B cell (primary cell): ENCODE data around the gene FAM237A. TPM values are rescaled to one million over a fixed set of nuclear protein-coding genes. Genes with fewer than 3 reads are reported as not detected.

Experiments
- ATAC-seq: fragments of 200-7000 bp; cut with Tn5 transposase; one replicate; pipeline ENCODE4 v1.10.0; 2021; ENCODE audit warnings: low read depth, mild to moderate bottlenecking, moderate number of reproducible peaks, moderate library complexity
- CTCF ChIA-PET: fragments of 350-600 bp; sonication (Branson Sonifier 250); formaldehyde crosslinking; loops from one replicate; lab custom pipeline; 2021; ENCODE audit warnings: antibody characterized with exemption, inconsistent platforms; lab: Charles Lee
- POLR2A ChIA-PET: fragments of 350-600 bp; sonication (Branson Sonifier 250); formaldehyde crosslinking; loops from one replicate; lab custom pipeline; 2021; ENCODE audit warnings: antibody characterized with exemption; lab: Charles Lee
- DNase-seq: peaks from one replicate; pipeline ENCODE4 v3.0.0; 2013
- H2AFZ ChIP-seq: 2 replicates; pipeline ENCODE4 v1.6.1; 2012; ENCODE audit warnings: mild to moderate bottlenecking, low read depth, low read length; ENCODE audit not compliant: insufficient read depth, poor library complexity, severe bottlenecking
- H3K27ac ChIP-seq, 2 donors: 1 replicate in 1 of 2; 2 replicates in 1 of 2; pipeline ENCODE4 v1.5.1; 2012 to 2013; ENCODE audit warnings: low read length in 2 of 2, mild to moderate bottlenecking in 2 of 2, moderate library complexity in 1 of 2
- H3K27me3 ChIP-seq, 4 experiments: fragments of 200-600 bp in 1 of 4; sonication (generic) in 1 of 4; replicated peaks in 1 of 4; 1 replicate in 2 of 4; 2 replicates in 2 of 4; pipeline versions ENCODE4 v1.6.1 to v1.7.0; 2013 to 2016; ENCODE audit warnings: low read length in 3 of 4, mild to moderate bottlenecking in 2 of 4, mixed read lengths in 1 of 4, moderate library complexity in 1 of 4; ENCODE audit not compliant: insufficient read depth in 4 of 4, control insufficient read depth in 3 of 4; ENCODE audit errors: control extremely low read depth in 1 of 4
- H3K36me3 ChIP-seq, 2 experiments: replicated peaks in 1 of 2; 1 replicate in 1 of 2; 2 replicates in 1 of 2; pipeline versions ENCODE4 v1.6.1 to v1.7.1; 2013; ENCODE audit warnings: low read length in 1 of 2; ENCODE audit not compliant: insufficient read depth in 2 of 2, control insufficient read depth in 1 of 2; ENCODE audit errors: control extremely low read depth in 1 of 2, extremely low read depth in 1 of 2
- H3K4me1 ChIP-seq, 2 donors: fragments of 200-600 bp in 1 of 2; sonication (generic) in 1 of 2; 1 replicate in 1 of 2; 2 replicates in 1 of 2; pipeline versions ENCODE4 v1.5.1 to v1.6.1; 2013 to 2017; ENCODE audit warnings: low read length in 2 of 2; ENCODE audit not compliant: control insufficient read depth in 2 of 2, insufficient read depth in 2 of 2
- H3K4me2 ChIP-seq: replicated peaks from 2 replicates; pipeline ENCODE3; 2012; ENCODE audit warnings: mild to moderate bottlenecking, low read depth, low read length; ENCODE audit not compliant: poor library complexity, severe bottlenecking
- H3K4me3 ChIP-seq, 5 experiments: fragments of 200-600 bp in 1 of 5; sonication (generic) in 1 of 5; 1 replicate in 3 of 5; 2 replicates in 2 of 5; pipeline versions ENCODE4 v1.5.1 to v1.7.0; 2011 to 2016; ENCODE audit warnings: low read length in 4 of 5, mild to moderate bottlenecking in 4 of 5, low read depth in 2 of 5, control low read depth in 1 of 5, moderate library complexity in 1 of 5; ENCODE audit not compliant: insufficient read depth in 1 of 5; ENCODE audit errors: control extremely low read depth in 1 of 5, extremely low read depth in 1 of 5
- H3K79me2 ChIP-seq: fragments of 200-600 bp; sonication (generic); one replicate; pipeline ENCODE4 v1.6.0; 2016; ENCODE audit warnings: low read length; ENCODE audit not compliant: control insufficient read depth, insufficient read depth
- H3K9ac ChIP-seq: fragments of 200-600 bp; sonication (generic); 2 replicates; pipeline ENCODE4 v1.6.1; 2017; ENCODE audit warnings: mild to moderate bottlenecking, low read length, moderate library complexity
- H3K9me3 ChIP-seq, 3 donors: one replicate each; pipeline versions ENCODE4 v1.6.1 to v1.7.1; 2013; ENCODE audit warnings: low read length in 2 of 3; ENCODE audit not compliant: control insufficient read depth in 2 of 3, insufficient read depth in 1 of 3; ENCODE audit errors: control extremely low read depth in 1 of 3
- H4K20me1 ChIP-seq: 2 replicates; pipeline ENCODE4 v1.6.0; 2012; ENCODE audit warnings: mild to moderate bottlenecking, low read length; ENCODE audit not compliant: insufficient read depth, control insufficient read depth, poor library complexity, severe bottlenecking
- H3K27ac Mint-ChIP-seq: one replicate; pipeline ENCODE4 v1.8.0; 2021; ENCODE audit warnings: mixed read lengths
- H3K27me3 Mint-ChIP-seq: one replicate; pipeline ENCODE4 v1.8.0; 2021; ENCODE audit warnings: mixed read lengths
- H3K4me1 Mint-ChIP-seq: one replicate; pipeline ENCODE4 v1.8.0; 2021; ENCODE audit warnings: mixed read lengths
- H3K4me3 Mint-ChIP-seq: one replicate; pipeline ENCODE4 v1.8.0; 2021; ENCODE audit warnings: mixed read lengths
- H3K9me3 Mint-ChIP-seq: one replicate; pipeline ENCODE4 v1.8.0; 2022; ENCODE audit warnings: mixed read lengths; ENCODE audit not compliant: insufficient read depth
- EZH2 ChIP-seq: IDR thresholded peaks from 2 replicates; pipeline ENCODE4 v1.6.1; 2012; ENCODE audit warnings: borderline replicate concordance, low read depth, mild to moderate bottlenecking, moderate library complexity, low read length; ENCODE audit not compliant: insufficient read depth, poor library complexity, severe bottlenecking
- WGBS: methylation state at CpG from one replicate; pipeline ENCODE4 v1.1.5; 2013; ENCODE audit warnings: missing lambda C conversion rate; ENCODE audit not compliant: insufficient coverage; 5-methylcytosine and 5-hydroxymethylcytosine counted together
- intact Hi-C: fragments of 100-400 bp; cut with micrococcal nuclease; formaldehyde crosslinking; loops from one replicate; pipeline ENCODE4 v1.10.0; 2022
- polyA minus RNA-seq: library from RNA; depleted of rRNA, polyadenylated mRNA; stranded (reverse); fragments of >200 nt; gene quantifications from 2 replicates; pipeline ENCODE4 v1.2.3, GENCODE V29; 2012
- polyA plus RNA-seq: library from polyadenylated mRNA; depleted of rRNA; stranded (reverse); fragments of >200 nt; gene quantifications from 2 replicates; pipeline ENCODE4 v1.2.3, GENCODE V29; 2012
- total RNA-seq, 2 donors: library from RNA; stranded (reverse); fragments of 120-200 nt in 1 of 2; gene quantifications; 1 replicate in 1 of 2; 2 replicates in 1 of 2; pipeline versions ENCODE4 v1.2.3 to v1.2.4, GENCODE V29; 2013 to 2022
- TF ChIP-seq, protein P1 (sequence below): fragments of 200-600 bp; IDR thresholded peaks from one replicate; pipeline ENCODE4 v1.8.0; 2022; ENCODE audit warnings: antibody characterized with exemption, mild to moderate bottlenecking

The FAM237A gene
- total RNA-seq (not detected in 2 replicates), polyA plus RNA-seq (not detected in 2 replicates), polyA minus RNA-seq (not detected in 2 replicates)
- total RNA-seq (2013): not detected

DNA sequence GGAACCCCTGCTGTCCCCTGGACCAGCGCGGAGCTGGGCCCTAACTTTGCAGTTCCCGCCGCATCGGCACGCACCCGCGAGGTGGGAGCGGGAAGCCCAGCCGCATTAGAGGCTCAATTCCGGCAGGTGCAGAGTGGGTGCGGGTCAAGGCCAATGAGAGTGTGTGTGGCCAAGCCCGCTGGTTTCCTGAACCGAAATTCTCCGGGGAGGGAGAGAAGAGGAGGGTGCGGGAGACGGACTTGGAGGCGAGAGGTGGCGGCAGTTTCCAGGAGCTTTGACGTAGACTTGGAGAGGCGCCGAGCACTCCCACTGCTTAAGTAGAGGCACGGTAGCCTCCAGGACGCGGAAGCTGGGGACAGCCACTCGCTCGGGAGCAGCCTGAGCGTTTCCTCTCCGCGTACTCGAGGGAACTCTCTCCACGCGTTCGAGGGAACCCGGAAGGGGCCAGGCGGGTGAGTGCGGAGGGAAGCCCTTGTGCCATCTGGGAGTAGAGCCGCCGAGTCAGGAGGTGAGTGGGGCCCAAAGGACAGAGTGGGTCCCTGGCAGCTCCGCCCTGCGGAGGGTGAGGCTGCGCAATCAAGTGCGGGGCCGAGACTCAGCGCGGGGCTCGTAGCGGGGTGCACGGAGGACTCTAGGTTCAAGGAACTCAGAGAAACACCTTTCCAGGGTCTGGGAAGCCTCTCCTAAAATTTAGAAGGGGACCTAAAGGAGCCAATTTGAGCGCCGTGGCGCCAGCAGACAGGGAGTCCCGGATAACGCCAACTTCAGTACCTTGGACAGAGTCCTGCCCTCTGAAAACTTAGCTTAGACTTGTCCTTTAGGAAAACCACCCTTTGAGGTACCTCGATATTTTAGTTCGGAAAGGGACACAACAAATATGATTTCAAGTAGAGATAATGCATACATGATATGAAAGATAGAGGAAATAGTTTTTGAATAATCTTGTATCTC, at the start of gene FAM237A:
FAM237A (plus strand) TSS at position 413 of the 951 bp plus-strand sequence. CDS start 1,750 bp downstream, outside the sequence.
- ATAC-seq: no peak
- H3K9me3 Mint-ChIP-seq: no peaks in the 10 kb centered on the region
- H3K36me3 ChIP-seq: no peaks in the 10 kb centered on the region

More for the DNA sequence above, at the start of gene FAM237A:
- H3K9ac ChIP-seq: no peak within 1 kb of the TSS
- peaks cover 0 to 23% (median 14%) of the 10 kb centered on the region in 4 experiments for H3K27me3 ChIP-seq
- no peak within 1 kb of the TSS for H3K27ac ChIP-seq
- no peaks in the 10 kb centered on the region for H3K4me1 ChIP-seq
- TF ChIP-seq, protein P1, sequence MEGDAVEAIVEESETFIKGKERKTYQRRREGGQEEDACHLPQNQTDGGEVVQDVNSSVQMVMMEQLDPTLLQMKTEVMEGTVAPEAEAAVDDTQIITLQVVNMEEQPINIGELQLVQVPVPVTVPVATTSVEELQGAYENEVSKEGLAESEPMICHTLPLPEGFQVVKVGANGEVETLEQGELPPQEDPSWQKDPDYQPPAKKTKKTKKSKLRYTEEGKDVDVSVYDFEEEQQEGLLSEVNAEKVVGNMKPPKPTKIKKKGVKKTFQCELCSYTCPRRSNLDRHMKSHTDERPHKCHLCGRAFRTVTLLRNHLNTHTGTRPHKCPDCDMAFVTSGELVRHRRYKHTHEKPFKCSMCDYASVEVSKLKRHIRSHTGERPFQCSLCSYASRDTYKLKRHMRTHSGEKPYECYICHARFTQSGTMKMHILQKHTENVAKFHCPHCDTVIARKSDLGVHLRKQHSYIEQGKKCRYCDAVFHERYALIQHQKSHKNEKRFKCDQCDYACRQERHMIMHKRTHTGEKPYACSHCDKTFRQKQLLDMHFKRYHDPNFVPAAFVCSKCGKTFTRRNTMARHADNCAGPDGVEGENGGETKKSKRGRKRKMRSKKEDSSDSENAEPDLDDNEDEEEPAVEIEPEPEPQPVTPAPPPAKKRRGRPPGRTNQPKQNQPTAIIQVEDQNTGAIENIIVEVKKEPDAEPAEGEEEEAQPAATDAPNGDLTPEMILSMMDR: no peak
- TF ChIP-seq EZH2: no peak
- intact Hi-C loops: no loop called here
- no peak within 1 kb of the TSS for H3K4me2 ChIP-seq
- H3K9me3 ChIP-seq: peaks cover 0 to 10% (median 0%) of the 10 kb centered on the region in 3 donors
- H3K4me1 Mint-ChIP-seq: no peaks in the 10 kb centered on the region
- 17% methylated on average over 54 of the region's 56 CpGs for WGBS
- H2AFZ ChIP-seq: no peak within 1 kb of the TSS
- H3K4me3 Mint-ChIP-seq: no peak within 1 kb of the TSS
- ChIA-PET CTCF (no interaction called here), POLR2A (no interaction called here)
- no peak within 1 kb of the TSS for H3K27ac Mint-ChIP-seq
- H3K27me3 Mint-ChIP-seq: peaks cover 18% of the 10 kb centered on the region
- no peak for DNase-seq
- H4K20me1 ChIP-seq: no peaks in the 10 kb centered on the region
- H3K4me3 ChIP-seq: no peak within 1 kb of the TSS
- H3K79me2 ChIP-seq: no peaks in the 10 kb centered on the region
